ENCODE data around the gene ENSA.
"Not testable (repeated sequence)": the region's sequence is repeated elsewhere in the genome, so short reads cannot be mapped to it uniquely, and the experiment has no call there.

Gene ENSA

GRCh38 chr1:150580966-150581365 is 48.4 kb downstream of the ENSA start:
- not testable (repeated sequence) for H3K27ac ChIP-seq (ENCODE audit: low read depth, low read length); H3K4me3 ChIP-seq (ENCODE audit: low read depth, low read length); H3K27me3 ChIP-seq (ENCODE audit: control insufficient read depth, insufficient read depth, low read length); H3K9me3 ChIP-seq (ENCODE audit: control insufficient read depth, insufficient read depth, low read depth, low read length); H3K9ac ChIP-seq (ENCODE audit: low read length)
- H3K4me1 ChIP-seq (ENCODE audit: control insufficient read depth, insufficient read depth, low read length) = peaks cover 11% of the 10 kb centered on the region
- H3K36me3 ChIP-seq (ENCODE audit: control insufficient read depth, insufficient read depth, low read length) = peaks cover 30% of the 10 kb centered on the region

DNA sequence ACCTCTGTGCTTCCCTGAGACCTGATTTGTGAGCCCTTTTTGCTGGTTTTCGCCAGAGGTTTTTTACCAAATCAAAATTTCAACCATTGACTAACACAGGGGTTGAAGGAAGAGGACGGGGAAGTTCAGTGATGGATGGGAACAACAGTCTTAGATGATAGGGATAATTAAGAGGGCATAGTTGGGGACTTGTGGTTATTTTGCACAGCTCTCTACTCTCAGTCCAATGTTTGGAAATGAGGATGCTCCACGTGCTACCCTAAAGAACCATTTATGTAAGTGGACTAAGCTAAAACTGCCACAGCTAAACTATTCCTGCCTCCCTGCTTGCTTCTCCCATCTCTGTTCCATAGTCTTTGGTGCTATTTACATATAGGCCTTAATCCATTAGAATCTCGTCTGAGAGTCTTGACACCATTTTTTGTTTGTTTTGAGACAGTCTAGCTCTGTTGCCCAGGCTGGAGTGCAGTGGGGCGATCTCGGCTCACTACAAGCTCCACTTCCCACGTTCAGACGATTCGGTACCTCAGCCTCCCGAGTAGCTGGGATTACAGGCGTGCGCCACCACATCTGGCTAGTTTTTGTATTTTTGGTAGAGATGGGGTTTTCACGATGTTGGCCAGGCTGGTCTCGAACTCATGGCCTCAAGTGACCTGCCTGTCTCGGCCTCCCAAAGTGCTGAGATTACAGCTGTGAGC is 49.3 kb downstream of the ENSA start:
- peak overlapping the region; percentile 92 for H3K27ac ChIP-seq (ENCODE audit: low read depth, low read length)
- H3K9ac ChIP-seq (ENCODE audit: low read length) = peak overlapping the region; percentile 91
- no peaks in the 10 kb centered on the region for H3K27me3 ChIP-seq (ENCODE audit: control insufficient read depth, insufficient read depth, low read length)
- H3K4me1 ChIP-seq (ENCODE audit: control insufficient read depth, insufficient read depth, low read length) = peaks cover 19% of the 10 kb centered on the region
- H3K36me3 ChIP-seq (ENCODE audit: control insufficient read depth, insufficient read depth, low read length) = peaks cover 39% of the 10 kb centered on the region
- no peaks in the 10 kb centered on the region for H3K9me3 ChIP-seq (ENCODE audit: control insufficient read depth, insufficient read depth, low read depth, low read length)
- H3K4me3 ChIP-seq (ENCODE audit: low read depth, low read length) = peak overlapping the region; percentile 72

DNA sequence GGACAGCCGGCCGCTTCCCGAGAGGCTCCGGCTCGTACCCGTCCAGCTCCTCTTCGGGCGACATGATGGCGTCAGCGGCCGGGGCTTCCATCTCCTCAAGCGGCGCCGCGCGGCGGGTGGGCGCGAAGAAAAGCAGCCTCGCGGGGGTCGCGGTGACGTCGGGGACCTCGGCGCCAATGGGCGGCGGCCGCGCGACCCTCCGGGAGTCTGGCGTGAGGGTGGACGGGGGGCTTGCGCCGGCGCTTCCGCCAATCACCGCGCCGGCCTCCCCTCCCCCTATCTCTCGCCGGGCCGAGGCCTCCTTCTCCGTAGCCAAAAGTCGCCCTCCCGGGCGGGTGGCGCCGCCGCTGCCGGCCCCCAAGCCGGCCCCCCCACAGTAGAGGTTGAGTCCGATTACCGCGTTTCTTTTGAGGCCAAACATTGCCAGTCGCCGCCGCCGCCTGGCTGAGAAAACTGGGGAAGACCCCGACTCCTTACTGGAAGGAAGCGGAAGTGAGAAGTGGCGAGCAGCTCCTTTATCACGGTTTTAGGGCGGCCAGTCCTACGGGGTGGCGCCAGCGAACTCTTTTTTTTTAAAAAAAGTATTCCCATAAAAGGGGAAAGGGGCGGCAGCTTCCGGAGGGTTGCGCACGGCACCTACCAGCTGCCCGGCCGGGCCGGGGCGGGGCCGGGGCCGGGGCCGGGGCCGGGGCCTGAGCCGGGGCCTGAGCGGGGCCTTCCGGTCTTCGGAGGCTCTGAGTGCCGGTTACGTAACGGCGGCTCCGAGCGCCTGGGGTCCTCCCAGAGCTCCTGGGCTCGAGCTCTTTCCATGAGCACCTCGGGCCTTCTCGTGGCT is 50.1 kb downstream of the ENSA start, which contains the start of gene MCL1:
Gene MCL1, minus strand, starts transcription at position 501 of the 835 bp plus-strand sequence. Its CDS starts 80 bp downstream, at position 421.
- Histone ChIP-seq H3K4me1 (ENCODE audit: control insufficient read depth, insufficient read depth, low read length) (peaks cover 27% of the 10 kb centered on the region), H3K36me3 (ENCODE audit: control insufficient read depth, insufficient read depth, low read length) (peaks cover 46% of the 10 kb centered on the region), H3K27me3 (ENCODE audit: control insufficient read depth, insufficient read depth, low read length) (no peaks in the 10 kb centered on the region), H3K9me3 (ENCODE audit: control insufficient read depth, insufficient read depth, low read depth, low read length) (no peaks in the 10 kb centered on the region), H3K4me3 (ENCODE audit: low read depth, low read length) (peak within 1 kb of the TSS; percentile 89), H3K27ac (ENCODE audit: low read depth, low read length) (peak within 1 kb of the TSS; percentile 100), H3K9ac (ENCODE audit: low read length) (peak within 1 kb of the TSS; percentile 99)

GRCh38 chr1:150578272-150579109 is 50.9 kb downstream of the ENSA start:
- Histone ChIP-seq H3K9ac (ENCODE audit: low read length) (peak overlapping the region; percentile 99), H3K27ac (ENCODE audit: low read depth, low read length) (peak overlapping the region; percentile 100), H3K27me3 (ENCODE audit: control insufficient read depth, insufficient read depth, low read length) (no peaks in the 10 kb centered on the region), H3K36me3 (ENCODE audit: control insufficient read depth, insufficient read depth, low read length) (peaks cover 54% of the 10 kb centered on the region), H3K9me3 (ENCODE audit: control insufficient read depth, insufficient read depth, low read depth, low read length) (no peaks in the 10 kb centered on the region), H3K4me1 (ENCODE audit: control insufficient read depth, insufficient read depth, low read length) (peaks cover 30% of the 10 kb centered on the region), H3K4me3 (ENCODE audit: low read depth, low read length) (peak overlapping the region; percentile 89)

- peaks cover 61% of the 10 kb centered on the region for H3K36me3 ChIP-seq (ENCODE audit: control insufficient read depth, insufficient read depth, low read length)
- peak overlapping the region; percentile 89 for H3K4me3 ChIP-seq (ENCODE audit: low read depth, low read length)
- peaks cover 37% of the 10 kb centered on the region for H3K4me1 ChIP-seq (ENCODE audit: control insufficient read depth, insufficient read depth, low read length)
- peak overlapping the region; percentile 100 for H3K27ac ChIP-seq (ENCODE audit: low read depth, low read length)
- peak overlapping the region; percentile 99 for H3K9ac ChIP-seq (ENCODE audit: low read length)
- H3K9me3 ChIP-seq (ENCODE audit: control insufficient read depth, insufficient read depth, low read depth, low read length) = no peaks in the 10 kb centered on the region
- no peaks in the 10 kb centered on the region for H3K27me3 ChIP-seq (ENCODE audit: control insufficient read depth, insufficient read depth, low read length)
Observed at GRCh38 chr1:150577557-150578271, 51.7 kb downstream of the ENSA start.

- Histone ChIP-seq H3K4me3 (ENCODE audit: low read depth, low read length) (peak overlapping the region; percentile 89), H3K9ac (ENCODE audit: low read length) (peak overlapping the region; percentile 99), H3K27me3 (ENCODE audit: control insufficient read depth, insufficient read depth, low read length) (no peaks in the 10 kb centered on the region), H3K27ac (ENCODE audit: low read depth, low read length) (no peak overlapping the region; the same call in 1 of the 2 replicates), H3K36me3 (ENCODE audit: control insufficient read depth, insufficient read depth, low read length) (peaks cover 66% of the 10 kb centered on the region), H3K9me3 (ENCODE audit: control insufficient read depth, insufficient read depth, low read depth, low read length) (no peaks in the 10 kb centered on the region), H3K4me1 (ENCODE audit: control insufficient read depth, insufficient read depth, low read length) (peaks cover 37% of the 10 kb centered on the region)
Observed at GRCh38 chr1:150576794-150577556, 52.4 kb downstream of the ENSA start.

- no peaks in the 10 kb centered on the region for H3K9me3 ChIP-seq (ENCODE audit: control insufficient read depth, insufficient read depth, low read depth, low read length)
- H3K27ac ChIP-seq (ENCODE audit: low read depth, low read length) = no peak overlapping the region
- H3K4me1 ChIP-seq (ENCODE audit: control insufficient read depth, insufficient read depth, low read length) = peaks cover 37% of the 10 kb centered on the region
- peak overlapping the region; percentile 89 for H3K4me3 ChIP-seq (ENCODE audit: low read depth, low read length)
- no peaks in the 10 kb centered on the region for H3K27me3 ChIP-seq (ENCODE audit: control insufficient read depth, insufficient read depth, low read length)
- peaks cover 66% of the 10 kb centered on the region for H3K36me3 ChIP-seq (ENCODE audit: control insufficient read depth, insufficient read depth, low read length)
- peak overlapping the region; percentile 99 for H3K9ac ChIP-seq (ENCODE audit: low read length)
Observed at GRCh38 chr1:150576367-150576711, 53.1 kb downstream of the ENSA start.

DNA sequence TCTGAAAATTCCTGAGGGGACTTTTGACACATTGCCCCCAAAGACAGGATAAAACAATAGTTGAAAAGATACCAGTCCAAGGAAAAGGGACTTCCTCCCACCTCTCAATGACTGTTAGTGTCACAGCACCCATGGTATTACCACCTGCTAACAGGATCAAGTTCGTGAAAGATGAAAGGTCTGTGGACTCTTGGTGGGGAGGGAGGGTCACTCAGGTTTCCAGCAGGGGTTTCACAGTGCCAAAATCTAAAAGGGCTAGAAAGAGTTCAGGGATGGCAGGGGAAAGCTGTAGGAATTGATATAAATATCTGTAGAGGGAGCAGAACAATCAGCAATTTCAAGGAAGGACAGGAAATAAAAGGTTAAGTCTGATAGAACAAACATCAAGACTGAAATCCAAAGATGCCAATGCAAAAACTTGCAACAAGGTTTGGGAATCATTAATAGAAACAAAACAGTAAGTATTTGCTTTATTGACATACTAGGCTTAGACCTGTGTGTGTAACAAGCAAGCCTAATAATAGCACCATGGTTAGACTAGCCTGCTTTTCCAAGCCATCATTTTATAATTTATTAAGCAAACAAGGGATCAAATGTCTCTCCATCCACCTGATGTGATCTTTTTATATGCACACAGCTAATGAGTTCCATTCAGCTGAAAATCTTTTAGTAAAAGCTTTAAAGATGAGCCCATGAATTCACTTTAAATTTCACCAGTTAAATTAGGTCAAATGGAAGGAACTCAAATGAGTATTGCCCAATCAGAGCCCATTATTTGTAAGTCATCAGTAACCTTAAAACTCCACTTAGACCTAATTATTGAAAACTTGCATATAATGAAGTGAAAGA is 53.7 kb downstream of the ENSA start:
- Histone ChIP-seq H3K27ac (ENCODE audit: low read depth, low read length) (no peak overlapping the region), H3K4me1 (ENCODE audit: control insufficient read depth, insufficient read depth, low read length) (peaks cover 37% of the 10 kb centered on the region), H3K4me3 (ENCODE audit: low read depth, low read length) (peak overlapping the region; percentile 89), H3K36me3 (ENCODE audit: control insufficient read depth, insufficient read depth, low read length) (peaks cover 71% of the 10 kb centered on the region), H3K9me3 (ENCODE audit: control insufficient read depth, insufficient read depth, low read depth, low read length) (no peaks in the 10 kb centered on the region), H3K9ac (ENCODE audit: low read length) (peak overlapping the region; percentile 99), H3K27me3 (ENCODE audit: control insufficient read depth, insufficient read depth, low read length) (no peaks in the 10 kb centered on the region)

DNA sequence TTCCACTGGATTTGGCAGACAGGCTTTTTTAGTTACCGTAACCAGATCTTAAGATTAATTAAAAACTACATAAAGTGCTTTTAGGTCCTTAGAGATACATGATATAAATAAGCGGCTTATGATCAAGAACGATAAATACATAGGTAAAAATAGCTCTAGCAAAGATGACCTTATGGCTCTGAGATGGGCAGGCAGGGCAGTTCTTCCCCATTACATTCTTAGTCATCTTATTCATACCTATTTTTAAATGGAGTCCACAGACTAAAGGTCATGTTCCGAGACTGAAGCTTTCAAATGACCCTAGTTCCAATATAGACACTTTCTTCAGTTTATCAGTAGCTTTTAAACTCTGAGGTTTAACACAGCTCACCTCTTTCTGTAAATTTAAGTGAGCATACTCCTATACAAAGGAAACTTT is 54.3 kb downstream of the ENSA start:
- Histone ChIP-seq H3K4me3 (ENCODE audit: low read depth, low read length) (peak overlapping the region; percentile 89), H3K9ac (ENCODE audit: low read length) (peak overlapping the region; percentile 39), H3K36me3 (ENCODE audit: control insufficient read depth, insufficient read depth, low read length) (peaks cover 71% of the 10 kb centered on the region), H3K27me3 (ENCODE audit: control insufficient read depth, insufficient read depth, low read length) (no peaks in the 10 kb centered on the region), H3K27ac (ENCODE audit: low read depth, low read length) (no peak overlapping the region), H3K9me3 (ENCODE audit: control insufficient read depth, insufficient read depth, low read depth, low read length) (no peaks in the 10 kb centered on the region), H3K4me1 (ENCODE audit: control insufficient read depth, insufficient read depth, low read length) (peaks cover 36% of the 10 kb centered on the region)

Measured in HUES6 (cell line).